Endometrial microvascular endothelial cells (primary cell): Measurements from ENCODE around the gene GTF3A. TPM values are rescaled to one million over a fixed set of nuclear protein-coding genes. Genes with fewer than 3 reads are reported as not detected.

Source experiments
- in situ Hi-C: cut with HindIII; loops from 2 replicates; pipeline ENCODE4 v1.10.0; 2017; ENCODE audit warnings: low sequenced_read_pairs, low pct_unique_long_range_greater_than_20kb; ENCODE audit errors: inconsistent ontology term
- total RNA-seq: library from RNA; depleted of rRNA; stranded (reverse); fragments of >200 nt; gene quantifications from one replicate; pipeline ENCODE4 v1.2.3, GENCODE V29; 2015; ENCODE audit errors: inconsistent ontology term

Gene GTF3A
- total RNA-seq, 1 donor from 2014 or later, result 132 TPM

DNA sequence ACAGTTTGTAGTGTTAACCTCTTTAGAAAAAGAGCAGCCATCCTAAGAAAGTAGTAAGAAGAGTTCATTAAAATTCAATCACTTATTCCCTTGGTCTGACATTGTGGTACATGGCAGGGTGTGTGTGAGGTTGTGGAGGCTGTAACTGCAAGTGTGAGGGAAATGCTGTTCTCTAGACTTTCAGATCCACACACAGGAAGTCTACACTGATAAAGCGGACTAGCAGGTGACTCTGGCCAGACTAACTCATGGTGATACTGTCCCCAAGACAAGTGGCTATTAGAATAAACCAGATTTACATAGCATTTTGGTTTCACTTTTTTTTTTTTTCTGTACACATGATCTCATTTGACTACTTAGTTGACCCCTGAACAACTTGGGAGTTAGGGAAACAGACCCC is 16.0 kb downstream of the GTF3A start:
- in situ Hi-C loops, result no loop called here

- in situ Hi-C loops, result no loop called here
Observed at GRCh38 chr13:27442071-27442647, 17.7 kb downstream of the GTF3A start.

DNA sequence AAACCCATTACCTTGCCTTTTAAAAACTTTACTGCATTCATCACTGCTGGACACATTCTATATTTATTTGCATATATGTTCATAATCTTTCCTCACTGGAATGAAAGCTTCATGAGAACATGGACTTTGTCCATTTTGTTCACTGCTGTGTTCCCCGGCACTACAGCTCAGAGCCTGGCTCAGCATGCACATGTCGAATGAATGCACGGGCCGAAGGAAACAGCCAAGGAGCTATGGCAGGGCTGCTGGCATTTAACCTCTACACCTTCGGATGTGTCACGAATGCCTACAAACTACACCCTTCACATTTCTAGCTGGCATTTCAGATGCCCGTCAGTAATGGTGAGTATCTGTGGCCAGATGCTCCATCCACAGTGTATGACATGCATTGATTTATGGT is 18.4 kb downstream of the GTF3A start:
- in situ Hi-C loops, result no loop called here

DNA sequence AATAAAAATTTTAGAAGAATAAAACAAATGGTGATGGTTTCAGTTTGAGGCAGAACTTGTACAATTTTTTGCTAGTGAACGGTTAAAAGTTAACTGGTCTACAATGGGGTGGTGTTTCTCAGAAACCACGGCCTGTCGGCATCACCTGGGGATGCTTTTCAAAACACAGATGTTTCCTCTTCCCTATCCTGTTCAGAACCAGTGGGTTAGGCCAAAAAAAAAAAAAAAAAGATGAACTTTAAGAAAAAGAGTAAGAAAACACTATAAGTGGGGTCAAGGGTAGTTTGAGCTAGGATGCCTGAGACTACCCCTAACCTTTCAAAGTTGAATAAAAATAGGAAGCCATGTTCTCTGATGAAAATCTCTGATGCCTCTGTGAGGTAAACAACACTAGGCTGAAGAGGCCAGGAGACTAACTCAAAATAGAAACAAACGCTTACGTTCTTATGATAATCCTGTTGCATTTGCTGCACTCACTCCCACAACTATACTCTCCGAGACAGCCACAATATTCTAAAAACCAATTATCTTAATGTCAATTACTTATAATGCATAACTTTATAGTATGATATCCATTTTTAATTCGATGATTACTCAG is 22.7 kb downstream of the GTF3A start:
- in situ Hi-C loops, result no loop called here

- in situ Hi-C loops, result no loop called here
Observed at GRCh38 chr13:27448308-27448707, 23.9 kb downstream of the GTF3A start.

DNA sequence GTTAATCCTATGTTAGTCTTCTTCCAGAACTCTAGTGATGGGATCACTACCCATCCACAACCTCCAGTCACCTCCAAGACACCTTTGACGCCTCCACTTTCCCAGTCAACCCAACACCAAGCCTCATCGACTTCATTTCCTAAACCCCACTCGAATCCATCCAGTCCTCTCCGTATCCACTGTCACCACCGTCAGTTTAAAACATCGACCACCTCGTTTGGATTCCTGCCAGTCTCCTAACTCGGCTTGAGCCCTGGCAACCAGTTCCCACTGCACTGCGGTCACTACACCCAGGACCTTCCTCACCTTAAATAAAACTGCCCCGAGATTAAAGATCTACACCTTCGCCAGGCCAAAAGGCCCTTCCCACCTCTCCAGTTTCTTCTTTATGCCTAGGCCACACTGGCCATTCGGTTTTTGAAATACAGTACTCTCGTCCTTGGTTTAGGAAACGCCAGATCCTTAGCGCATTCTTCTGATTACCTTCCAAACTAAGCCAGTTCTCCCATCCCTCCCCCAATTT is 24.7 kb downstream of the GTF3A start:
- in situ Hi-C loops, result no loop called here

- in situ Hi-C loops, result no loop called here
Observed at GRCh38 chr13:27449936-27450828, 25.8 kb downstream of the GTF3A start, which contains the start of gene MTIF3. Gene MTIF3 (minus strand): TSS chr13:27450564. CDS start chr13:27440448, 10,116 bp downstream.

GRCh38 chr13:27450921-27451471 is 26.6 kb downstream of the GTF3A start:
- in situ Hi-C loops, result no loop called here

DNA sequence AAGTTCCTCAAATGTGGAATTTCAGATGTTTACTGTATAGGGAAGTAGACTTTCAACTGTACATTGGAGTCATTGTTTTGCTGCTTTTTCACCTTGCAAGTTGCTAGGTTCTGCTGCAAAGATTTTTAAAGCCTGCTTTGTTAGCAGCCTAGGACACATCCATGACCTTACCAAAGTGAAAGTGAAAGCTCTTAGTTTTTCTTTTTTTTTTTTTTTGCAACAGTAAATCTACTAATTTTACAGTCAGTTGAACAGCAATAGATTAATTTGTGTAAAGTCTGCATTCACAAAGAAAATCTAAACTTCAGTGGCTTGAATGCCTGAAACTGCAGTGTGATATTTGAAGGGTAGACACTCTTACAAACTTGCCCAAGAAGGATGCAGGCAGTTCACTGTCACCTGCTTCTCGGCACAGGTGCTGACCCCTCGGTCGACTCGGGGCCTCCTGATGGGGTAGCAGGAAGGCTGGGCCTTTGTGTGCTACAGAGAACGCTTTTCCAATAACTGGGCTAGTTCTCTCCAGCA is 31.0 kb downstream of the GTF3A start:
- in situ Hi-C loops, result no loop called here

DNA sequence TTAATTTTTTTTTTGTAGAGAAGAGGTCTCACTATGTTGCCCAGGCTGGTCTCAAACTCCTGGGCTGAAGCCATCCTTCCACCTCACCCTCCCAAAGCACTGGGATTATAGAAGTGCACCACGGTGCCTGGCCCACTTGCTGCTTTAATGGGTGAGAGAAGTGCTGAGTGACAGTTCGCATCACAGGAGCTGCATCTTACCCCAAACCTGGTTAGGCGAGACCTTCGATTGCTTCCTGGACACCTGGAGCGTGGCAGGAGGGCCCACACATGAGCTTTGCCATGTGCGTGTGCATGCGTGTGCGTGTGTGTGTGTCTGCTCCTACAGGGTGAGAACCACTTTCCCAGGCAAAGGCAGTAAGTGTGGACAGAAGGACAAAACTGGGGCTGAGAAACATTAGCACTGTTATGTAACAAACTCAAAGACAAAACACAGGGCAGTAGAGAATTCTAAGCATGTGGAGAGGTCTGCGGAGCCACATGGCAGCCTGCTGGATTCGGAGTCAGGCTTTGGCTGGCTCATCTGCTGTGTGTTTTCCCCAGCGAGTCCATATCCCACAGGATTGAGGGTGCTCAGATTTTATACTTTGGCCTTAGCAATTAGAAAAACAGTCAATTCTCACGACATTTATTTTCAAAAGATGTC is 37.6 kb downstream of the GTF3A start:
- in situ Hi-C loops, result no loop called here

- in situ Hi-C loops, result no loop called here
Observed at GRCh38 chr13:27463500-27463899, 39.1 kb downstream of the GTF3A start.

DNA sequence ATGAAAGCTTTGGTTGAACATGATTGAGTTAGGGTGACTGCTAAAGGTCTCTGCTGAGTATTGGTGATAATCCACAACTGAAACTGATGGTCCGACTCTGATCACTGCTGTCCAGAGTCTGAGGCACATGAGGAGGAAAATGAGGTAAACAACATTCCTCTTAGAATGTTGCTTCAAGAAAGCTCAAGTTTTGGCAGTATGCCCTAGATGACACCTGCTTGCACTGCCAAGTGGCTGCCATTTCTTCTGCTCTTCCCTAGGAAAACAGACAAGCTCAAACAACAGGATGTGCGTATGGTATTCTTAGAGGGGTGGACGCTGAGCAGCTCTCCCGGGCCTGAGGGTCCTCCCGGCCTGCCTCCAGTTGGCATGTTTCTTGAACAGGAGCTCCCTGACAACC is 41.2 kb downstream of the GTF3A start:
- in situ Hi-C loops, result no loop called here

DNA sequence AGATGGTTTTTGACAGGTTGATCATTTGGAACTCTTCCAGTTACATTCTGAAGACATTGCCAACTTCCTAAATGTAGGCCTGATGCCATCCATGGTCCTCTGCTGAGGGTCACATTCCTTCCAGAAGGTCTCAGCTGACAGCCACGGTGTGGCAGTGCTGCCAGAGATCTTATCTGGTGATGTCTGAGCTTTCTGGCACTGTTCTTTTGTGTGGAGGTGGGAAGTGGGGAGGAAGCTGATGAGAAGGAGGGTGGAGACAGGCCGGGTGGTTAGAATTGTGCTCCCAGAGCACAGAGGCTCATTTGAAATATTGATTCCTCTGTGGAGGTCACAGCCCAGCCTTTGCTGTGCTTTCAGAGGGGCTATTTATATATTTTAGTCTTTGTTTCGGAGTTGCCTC is 42.1 kb downstream of the GTF3A start:
- in situ Hi-C loops, result no loop called here

GRCh38 chr13:27470075-27470820 is 45.8 kb downstream of the GTF3A start:
- in situ Hi-C loops, result no loop called here

GRCh38 chr13:27472441-27472840 is 48.0 kb downstream of the GTF3A start:
- in situ Hi-C loops, result no loop called here

DNA sequence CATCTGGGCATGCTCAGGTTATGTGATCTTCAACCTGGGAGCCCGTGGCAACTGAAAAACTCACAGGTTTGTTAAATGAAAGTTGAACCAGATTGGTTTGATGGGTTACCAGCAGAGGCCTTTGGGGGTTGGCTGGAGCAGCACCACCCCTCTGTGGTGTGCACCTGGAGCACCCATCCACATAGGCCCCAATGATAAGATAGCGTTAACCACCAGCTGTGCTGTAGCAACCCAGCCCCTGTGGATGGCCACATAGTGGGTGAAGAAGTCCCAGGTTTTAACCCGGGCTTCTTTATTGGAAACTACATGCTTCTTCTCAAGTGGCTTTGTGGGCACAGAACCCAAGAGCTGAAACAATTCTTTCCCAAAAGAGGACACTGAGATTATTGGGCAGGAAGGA is 48.5 kb downstream of the GTF3A start:
- in situ Hi-C loops, result no loop called here

DNA sequence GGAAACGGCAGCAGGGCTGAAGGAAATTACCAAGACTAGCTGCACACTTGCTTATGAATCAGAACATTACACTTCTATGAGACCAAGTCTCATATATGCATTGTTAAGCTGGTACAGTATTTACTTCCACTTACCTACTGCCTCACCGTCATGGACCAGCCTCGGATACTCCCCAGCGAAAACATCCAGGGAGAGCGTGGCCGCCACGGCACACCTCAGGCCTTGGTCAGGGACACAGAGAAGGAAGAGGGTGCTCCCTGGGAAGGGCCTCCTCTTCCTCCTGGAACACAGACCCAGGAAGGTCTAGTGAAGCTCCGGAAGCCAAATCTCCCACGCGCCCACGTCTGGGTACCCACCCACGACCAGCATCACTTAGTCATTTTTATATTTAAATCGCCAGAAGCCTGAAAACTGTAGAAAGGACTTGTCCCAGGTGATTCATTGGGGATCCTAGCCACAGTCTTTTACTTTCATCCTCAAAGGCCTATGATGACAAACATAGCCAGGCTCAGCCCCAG is 50.4 kb downstream of the GTF3A start:
- in situ Hi-C loops, result no loop called here
